ENCODE measurements around the gene KLF17.

The KLF17 gene

DNA sequence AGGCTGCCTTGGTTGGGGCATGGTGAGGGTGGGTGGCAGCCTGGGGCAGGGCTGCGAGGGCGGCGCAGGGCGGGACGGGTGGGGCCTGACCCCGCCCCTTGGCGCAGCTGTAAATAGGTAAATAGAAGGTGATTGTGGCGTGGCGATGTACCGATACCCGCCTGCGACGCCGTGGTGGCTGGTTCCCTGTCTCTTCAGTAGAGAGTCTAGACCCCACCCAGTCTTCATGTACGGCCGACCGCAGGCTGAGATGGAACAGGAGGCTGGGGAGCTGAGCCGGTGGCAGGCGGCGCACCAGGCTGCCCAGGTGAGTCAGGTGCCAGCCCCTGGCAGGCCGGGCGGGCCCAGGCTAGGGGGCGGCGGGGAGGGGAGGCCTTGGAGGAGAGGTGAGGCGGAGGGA is at the start of gene KLF17:
KLF17 (plus strand) TSS at position 140 of the 400 bp plus-strand sequence; CDS start at position 227, 87 bp downstream.
- DNase-seq: no peak

DNA sequence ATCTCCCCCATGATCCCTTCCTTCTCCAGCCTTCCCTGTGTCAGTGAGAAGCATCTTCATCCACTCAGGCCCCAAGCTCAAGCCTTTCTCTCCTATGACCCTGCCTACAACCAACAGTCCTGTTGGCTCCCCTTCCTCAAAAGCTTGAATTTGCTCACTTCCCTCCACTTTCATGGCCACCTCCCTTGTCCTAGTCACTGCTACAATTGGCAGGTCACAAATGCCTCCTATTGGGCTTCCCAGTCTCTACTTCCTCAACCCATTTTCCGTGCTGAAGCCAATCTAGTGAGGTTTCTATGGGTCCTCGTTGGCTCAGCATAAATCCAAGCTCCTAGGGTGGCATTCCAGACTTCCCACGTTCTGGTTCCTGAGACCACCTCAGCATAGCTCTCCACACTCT is 47.2 kb upstream of the KLF17 start:
- no peak for DNase-seq

DNA sequence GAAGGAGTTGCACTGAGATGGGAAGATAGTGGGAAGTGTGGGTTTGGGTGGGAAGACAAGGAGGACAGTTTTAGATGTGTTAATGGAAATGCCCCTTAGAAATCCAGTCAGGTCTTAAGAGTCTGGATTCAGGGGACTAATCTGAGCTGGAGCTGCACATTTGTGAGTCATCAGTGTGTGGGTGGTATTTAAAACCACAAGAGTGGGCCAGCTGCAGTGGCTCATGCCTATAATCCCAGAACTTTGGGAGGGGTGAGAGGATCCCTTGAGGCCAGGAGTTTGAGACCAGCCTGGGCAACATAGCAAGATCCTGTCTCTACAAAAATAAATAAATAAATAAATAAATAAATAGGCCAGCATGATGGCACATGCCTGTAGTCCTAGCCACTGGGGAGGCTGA is 46.4 kb upstream of the KLF17 start:
- no peak for DNase-seq

GRCh38 chr1:44072821-44073220 is 45.8 kb upstream of the KLF17 start:
- no peak for DNase-seq

DNA sequence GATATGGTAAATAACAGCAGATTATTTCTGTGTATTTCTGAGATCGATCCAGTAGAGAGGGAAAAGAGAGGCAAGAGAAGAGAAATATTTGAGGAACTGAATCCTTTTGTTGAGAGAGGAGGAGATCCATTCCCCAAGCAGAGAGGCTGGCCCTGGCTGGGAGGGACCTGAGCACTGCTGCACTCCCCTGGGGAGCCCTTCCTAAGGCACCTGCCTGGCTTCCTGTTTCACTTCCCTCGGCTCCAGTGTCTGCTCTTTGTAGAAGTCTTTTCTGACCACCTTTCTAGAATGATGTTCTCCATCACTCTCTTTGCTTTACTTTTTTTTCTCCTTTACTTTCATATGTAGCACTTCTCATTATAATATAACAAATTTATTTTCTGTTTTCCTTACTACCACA is 45.1 kb upstream of the KLF17 start:
- DNase-seq: no peak

DNA sequence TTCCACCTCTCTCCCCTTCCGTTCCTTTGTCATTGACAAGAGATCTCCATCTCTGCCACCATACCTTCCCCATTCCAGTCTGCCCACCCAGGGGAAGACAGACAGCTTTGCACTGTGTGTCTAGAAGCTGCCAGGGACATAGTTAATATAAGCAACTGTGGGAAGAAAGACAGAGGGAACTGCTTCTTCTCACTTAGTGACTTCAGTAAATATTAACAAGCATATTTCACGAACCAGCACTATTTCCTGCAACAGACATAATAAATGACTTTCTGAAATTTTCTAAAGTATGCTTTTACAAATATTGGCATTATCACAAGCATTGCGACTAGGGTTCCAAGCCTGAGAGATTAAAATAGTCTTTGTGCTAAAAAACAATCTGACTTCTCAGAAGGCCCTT is 44.2 kb upstream of the KLF17 start:
- DNase-seq: no peak

DNA sequence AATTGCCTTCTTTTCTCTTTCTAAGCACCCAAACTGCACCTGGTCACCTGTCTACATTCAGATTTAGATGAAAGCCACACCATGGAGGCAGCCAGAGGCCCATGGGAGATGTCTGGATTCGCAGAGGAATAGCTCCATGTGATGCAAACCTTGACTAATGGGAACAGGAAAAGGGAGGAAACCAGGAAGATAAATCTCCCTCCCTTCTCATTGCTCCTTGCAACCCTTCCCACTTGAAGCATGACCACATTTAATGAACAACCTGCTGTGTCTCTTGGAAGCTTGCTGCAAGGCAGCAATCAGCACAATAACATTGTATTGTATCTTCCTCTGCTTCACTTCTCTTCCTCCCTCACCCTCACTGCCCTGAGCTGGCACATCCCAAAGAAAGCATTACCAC is 42.6 kb upstream of the KLF17 start:
- no peak for DNase-seq

DNA sequence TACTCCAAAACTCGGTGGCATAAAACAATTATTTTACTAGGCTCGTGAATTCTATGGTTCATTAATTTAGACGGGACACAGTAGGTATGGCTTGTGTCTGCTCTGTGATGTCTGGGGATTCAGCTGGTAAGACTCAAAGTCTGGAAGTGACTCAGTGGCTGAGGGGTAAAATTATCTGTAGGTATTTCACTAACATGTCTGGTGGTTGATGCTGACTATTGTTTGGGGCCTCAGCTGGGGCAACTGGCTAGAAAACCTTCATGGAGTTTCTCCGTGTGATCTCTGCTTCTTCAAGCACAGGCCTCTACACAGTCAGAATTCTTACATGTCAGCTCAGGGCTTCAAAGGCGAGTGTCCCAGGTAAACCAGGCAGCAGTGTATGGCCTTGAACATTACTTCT is 41.2 kb upstream of the KLF17 start:
- no peak for DNase-seq

GRCh38 chr1:44078104-44078503 is 40.5 kb upstream of the KLF17 start:
- DNase-seq: no peak

GRCh38 chr1:44079566-44079965 is 39.1 kb upstream of the KLF17 start:
- DNase-seq: no peak

DNA sequence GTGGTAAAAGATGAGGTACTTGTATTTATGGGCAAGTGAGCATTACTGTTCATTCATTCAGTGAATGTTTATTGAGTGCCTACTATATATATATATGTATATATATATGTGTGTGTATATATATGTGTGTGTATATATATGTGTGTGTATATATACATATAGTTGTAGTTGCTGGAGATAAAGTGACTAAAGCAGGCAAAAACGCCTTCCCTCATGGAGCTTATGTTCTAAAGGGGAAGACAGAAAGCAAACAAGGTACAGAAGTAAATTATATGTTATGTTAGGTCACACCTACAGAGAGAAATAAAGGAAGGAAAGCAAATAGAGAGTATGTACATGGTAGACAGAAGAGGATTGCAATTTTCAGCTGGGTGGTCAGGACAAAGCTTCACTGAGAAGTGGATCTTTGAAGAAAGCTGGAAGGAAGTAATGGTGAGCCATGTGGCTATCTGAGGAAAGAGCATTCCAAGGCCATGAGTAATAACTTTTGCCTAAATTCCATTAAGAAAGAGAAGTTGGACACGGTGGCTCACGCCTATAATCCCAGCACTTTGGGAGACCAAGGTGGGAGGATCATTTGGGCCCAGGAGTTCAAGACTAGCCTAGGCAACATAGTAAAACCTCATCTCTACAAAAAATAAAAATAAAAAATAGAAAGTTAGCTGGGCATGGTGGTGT is 33.5 kb upstream of the KLF17 start:
- no peak for DNase-seq

GRCh38 chr1:44086692-44087474 is 31.7 kb upstream of the KLF17 start:
- DNase-seq: no peak

GRCh38 chr1:44089371-44090048 is 29.1 kb upstream of the KLF17 start:
- no peak for DNase-seq

DNA sequence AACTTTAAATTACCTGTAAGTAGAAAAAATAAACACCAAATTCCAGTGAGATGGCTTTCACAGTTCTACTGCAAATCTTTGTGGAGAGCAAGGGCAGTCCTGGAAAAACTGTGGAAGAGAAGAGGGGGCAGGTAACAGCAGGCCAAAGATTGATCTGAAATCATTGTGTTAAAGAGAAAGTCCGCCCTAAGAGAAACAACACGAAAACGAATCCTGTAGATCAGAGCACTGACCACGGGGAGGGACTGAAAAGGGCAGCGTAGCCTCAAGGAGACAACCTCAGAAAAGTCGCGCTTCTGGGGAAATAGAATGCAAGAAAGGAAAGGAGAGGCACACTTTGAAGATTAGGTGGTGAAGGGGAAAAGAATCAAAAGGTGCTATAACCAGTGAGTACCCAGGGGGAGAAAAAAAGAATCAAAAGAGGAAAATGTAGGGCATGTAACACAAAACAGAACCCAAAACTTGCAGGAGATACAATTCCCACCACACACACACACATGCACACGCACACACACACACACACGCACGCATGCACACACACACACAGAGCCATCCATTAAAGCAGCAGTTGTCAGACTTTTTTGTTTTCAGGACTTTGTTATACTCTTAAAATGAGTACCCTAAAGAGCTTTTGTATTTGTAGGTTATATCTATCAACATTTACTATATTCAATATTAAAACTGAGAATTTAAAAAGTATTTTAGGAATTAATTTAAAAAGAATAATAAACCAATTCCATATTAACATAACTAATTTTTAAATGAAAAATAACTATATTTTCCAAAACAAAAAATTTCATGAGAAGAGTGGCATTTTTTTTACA is 28.0 kb upstream of the KLF17 start:
- no peak for DNase-seq

GRCh38 chr1:44094047-44094446 is 24.6 kb upstream of the KLF17 start:
- no peak for DNase-seq

- no peak for DNase-seq
Observed at GRCh38 chr1:44100183-44100868, 18.3 kb upstream of the KLF17 start.

GRCh38 chr1:44101328-44101727 is 17.3 kb upstream of the KLF17 start:
- no peak for DNase-seq

GRCh38 chr1:44103270-44104131 is 15.1 kb upstream of the KLF17 start:
- DNase-seq: no peak

DNA sequence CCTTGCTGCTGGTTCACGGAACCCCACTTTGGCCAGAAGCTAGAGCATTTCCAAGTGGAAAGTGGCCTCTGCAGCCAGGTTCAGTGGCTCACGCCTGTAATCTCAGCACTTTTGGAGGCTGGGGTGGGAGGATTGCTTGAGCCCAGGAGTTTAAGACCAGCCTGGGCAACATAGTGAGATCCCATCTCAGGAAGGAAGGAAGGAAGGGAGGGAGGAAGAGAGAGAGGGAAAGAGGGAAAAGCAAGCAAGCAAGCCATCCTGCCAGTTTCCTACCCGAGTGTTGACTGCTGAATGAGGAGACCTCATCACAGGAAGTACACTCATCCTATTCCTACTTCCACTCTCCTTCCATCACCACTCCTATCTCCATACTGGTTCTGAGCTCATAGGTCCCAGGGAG is 12.8 kb upstream of the KLF17 start:
- no peak for DNase-seq

GRCh38 chr1:44108241-44108640 is 10.4 kb upstream of the KLF17 start:
- DNase-seq: no peak

DNA sequence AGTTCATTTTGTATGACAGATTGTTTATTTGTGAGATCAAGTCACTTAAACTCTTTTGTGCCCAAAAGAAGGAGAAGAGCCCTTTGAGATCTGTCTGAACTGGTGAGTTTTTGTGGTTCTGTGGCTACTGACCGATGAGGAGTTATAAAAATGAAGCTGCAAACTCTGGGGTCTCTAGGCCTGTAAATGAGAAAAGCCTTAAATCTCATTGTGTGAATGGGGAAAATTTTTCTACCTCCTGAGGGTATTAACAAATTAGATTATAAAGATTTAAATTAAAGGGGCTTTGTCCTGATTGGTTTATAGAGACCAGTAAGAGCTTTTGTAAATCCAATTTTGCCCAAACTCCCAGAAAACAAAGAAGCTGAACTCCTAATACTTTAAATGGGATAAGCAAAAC is 9.7 kb upstream of the KLF17 start:
- DNase-seq: no peak

GRCh38 chr1:44110916-44111315 is 7.7 kb upstream of the KLF17 start:
- no peak for DNase-seq

Data from activated CD4-positive, alpha-beta T cell treated with anti-CD3 and anti-CD28 coated beads, Interleukin-2, amount 50 U/mL, for 1 hour (primary cell).